IMR-90 (cell line): Measurements from ENCODE around the gene DNAH6. TPM values are rescaled to one million over a fixed set of nuclear protein-coding genes. Genes with fewer than 3 reads are reported as not detected.

Experiments
- ATAC-seq: fragments of 200-7000 bp; cut with Tn5 transposase; 2 replicates; pipeline ENCODE4 v1.9.1; 2020; ENCODE audit warnings: low read depth, mild to moderate bottlenecking, moderate library complexity
- BruUV-seq: library from RNA; stranded (reverse); fragments of 400-500 nt; replicated peaks from 2 replicates; lab custom pipeline; 2021; lab: Mats Ljungman, UMichigan
- CTCF ChIA-PET: fragments of 300-600 bp; formaldehyde crosslinking; extraction: SDS; loops from one replicate; lab custom pipeline; 2021; ENCODE audit warnings: antibody characterized with exemption; lab: Yijun Ruan, JAX
- POLR2A ChIA-PET: fragments of 300-600 bp; sonication (Branson Sonifier 250); formaldehyde crosslinking; loops from one replicate; lab custom pipeline; 2022; ENCODE audit warnings: antibody characterized with exemption; ENCODE audit not compliant: unreplicated experiment; lab: Charles Lee
- DNase-seq: peaks from one replicate; pipeline ENCODE4 v3.0.0; 2013
- H2AFZ ChIP-seq: replicated peaks from 2 replicates; pipeline ENCODE3; 2013; ENCODE audit warnings: low read length, mild to moderate bottlenecking; ENCODE audit not compliant: poor library complexity
- H2AK5ac ChIP-seq: 2 replicates; pipeline ENCODE4 v1.6.1; 2013; ENCODE audit warnings: low read depth, low read length, inconsistent platforms
- H2AK9ac ChIP-seq: replicated peaks from 2 replicates; pipeline ENCODE3; 2013; ENCODE audit warnings: mild to moderate bottlenecking, low read depth, low read length, moderate library complexity; ENCODE audit not compliant: poor library complexity
- H2BK120ac ChIP-seq: 2 replicates; pipeline ENCODE4 v1.6.1; 2013; ENCODE audit warnings: low read depth, low read length, inconsistent platforms
- H2BK15ac ChIP-seq: 3 replicates; pipeline ENCODE4 v1.6.1; 2013; ENCODE audit warnings: low read depth, low read length, inconsistent platforms
- H2BK20ac ChIP-seq: 2 replicates; pipeline ENCODE4 v1.6.1; 2013; ENCODE audit warnings: low read depth, mild to moderate bottlenecking, inconsistent platforms, low read length, moderate library complexity
- H2BK5ac ChIP-seq: 2 replicates; pipeline ENCODE4 v1.6.1; 2013; ENCODE audit warnings: mild to moderate bottlenecking, low read depth, low read length, inconsistent platforms; ENCODE audit not compliant: poor library complexity, severe bottlenecking
- H3K14ac ChIP-seq: replicated peaks from 2 replicates; pipeline ENCODE4 v1.6.1; 2013; ENCODE audit warnings: low read depth, low read length, inconsistent platforms
- H3K18ac ChIP-seq: 2 replicates; pipeline ENCODE4 v1.6.1; 2013; ENCODE audit warnings: low read depth, low read length, control low read depth
- H3K23ac ChIP-seq: 2 replicates; pipeline ENCODE4 v1.6.1; 2013; ENCODE audit warnings: low read depth, low read length, inconsistent platforms
- H3K27ac ChIP-seq: 2 replicates; pipeline ENCODE4 v1.5.1; 2013; ENCODE audit warnings: mild to moderate bottlenecking, control low read depth, low read length; ENCODE audit not compliant: insufficient read depth
- H3K27me3 ChIP-seq: 2 replicates; pipeline ENCODE4 v1.6.1; 2013; ENCODE audit warnings: low read length; ENCODE audit not compliant: control insufficient read depth, insufficient read depth
- H3K36me3 ChIP-seq: 2 replicates; pipeline ENCODE4 v1.6.1; 2013; ENCODE audit warnings: low read length, mixed read lengths; ENCODE audit not compliant: control insufficient read depth, insufficient read depth
- H3K4ac ChIP-seq: 2 replicates; pipeline ENCODE4 v1.6.1; 2013; ENCODE audit warnings: low read depth, low read length, inconsistent platforms
- H3K4me1 ChIP-seq: 2 replicates; pipeline ENCODE4 v1.6.1; 2013; ENCODE audit warnings: low read length, mixed read lengths; ENCODE audit not compliant: control insufficient read depth, insufficient read depth
- H3K4me2 ChIP-seq: 2 replicates; pipeline ENCODE4 v1.6.1; 2013; ENCODE audit warnings: low read depth, mild to moderate bottlenecking, control low read depth, low read length, moderate library complexity
- H3K4me3 ChIP-seq: 2 replicates; pipeline ENCODE4 v1.5.1; 2013; ENCODE audit warnings: low read depth, mild to moderate bottlenecking, control low read depth, low read length, moderate library complexity; ENCODE audit not compliant: insufficient read depth
- H3K56ac ChIP-seq: 2 replicates; pipeline ENCODE4 v1.6.1; 2013; ENCODE audit warnings: low read length, inconsistent platforms; ENCODE audit not compliant: insufficient read depth; ENCODE audit errors: extremely low read depth
- H3K79me1 ChIP-seq, 2 experiments: 2 replicates each; pipeline ENCODE4 v1.6.1; 2013; ENCODE audit warnings: low read length in 2 of 2, inconsistent platforms in 1 of 2, low read depth in 1 of 2
- H3K9ac ChIP-seq: 2 replicates; pipeline ENCODE4 v1.6.1; 2013; ENCODE audit warnings: low read depth, low read length, control low read depth
- H3K9me1 ChIP-seq: 2 replicates; pipeline ENCODE4 v1.6.1; 2013; ENCODE audit warnings: low read length, inconsistent platforms; ENCODE audit not compliant: insufficient read depth
- H3K9me3 ChIP-seq: 2 replicates; pipeline ENCODE4 v1.6.1; 2013; ENCODE audit warnings: low read length; ENCODE audit not compliant: control insufficient read depth, insufficient read depth
- H4K20me1 ChIP-seq: 2 replicates; pipeline ENCODE4 v1.6.1; 2013; ENCODE audit warnings: low read length, inconsistent platforms; ENCODE audit not compliant: insufficient read depth
- H4K5ac ChIP-seq: 2 replicates; pipeline ENCODE4 v1.6.1; 2013; ENCODE audit warnings: mild to moderate bottlenecking, low read depth, low read length, control low read depth
- H4K8ac ChIP-seq, 2 experiments: 2 replicates each; pipeline ENCODE4 v1.6.1; 2013; ENCODE audit warnings: low read depth in 2 of 2, low read length in 2 of 2, control low read depth in 1 of 2, inconsistent platforms in 1 of 2
- H4K91ac ChIP-seq: 2 replicates; pipeline ENCODE4 v1.6.1; 2013; ENCODE audit warnings: low read depth, low read length, inconsistent platforms; ENCODE audit not compliant: insufficient read depth
- CEBPB ChIP-seq: IDR thresholded peaks from 2 replicates; pipeline ENCODE4 v1.6.1; 2012; ENCODE audit warnings: low read depth, low read length, improper control_type of control experiment
- CHD1 ChIP-seq: IDR thresholded peaks from 2 replicates; pipeline ENCODE4 v1.6.1; 2012; ENCODE audit warnings: low read depth, low read length, improper control_type of control experiment
- SMC3 ChIP-seq: fragments of 150-350 bp; IDR thresholded peaks from 2 replicates; pipeline ENCODE4 v1.6.1; 2016; ENCODE audit warnings: low read depth, mild to moderate bottlenecking, antibody characterized with exemption, low read length, moderate library complexity
- WGBS, 2 experiments: methylation state at CpG; one replicate each; pipeline versions ENCODE4 v1.1.5 to v1.1.7; 2013; ENCODE audit warnings: missing lambda C conversion rate in 2 of 2; ENCODE audit not compliant: insufficient read length in 1 of 2; ENCODE audit errors: extremely low coverage in 2 of 2; 5-methylcytosine and 5-hydroxymethylcytosine counted together
- dilution Hi-C: fragments of 300-500 bp; cut with HindIII; formaldehyde crosslinking; loops from one replicate; pipeline ENCODE4 v1.14.3; 2018; ENCODE audit warnings: low sequenced_read_pairs; ENCODE audit not compliant: unreplicated experiment
- in situ Hi-C: fragments of 300-500 bp; cut with MboI; formaldehyde crosslinking; loops from 3 replicates; pipeline ENCODE4 v1.14.3; 2019; ENCODE audit warnings: low sequenced_read_pairs, inconsistent platforms, mixed read lengths
- intact Hi-C: fragments of 100-400 bp; cut with micrococcal nuclease; formaldehyde crosslinking; loops from 2 replicates; pipeline ENCODE4 v1.10.0; 2022
- polyA plus RNA-seq, 3 experiments: library from polyadenylated mRNA; depleted of rRNA; stranded (reverse); fragments of >200 nt; gene quantifications; 2 replicates each; pipeline ENCODE4 v1.2.3, GENCODE V29; 2012; ENCODE audit warnings: low replicate concordance in 1 of 3
- total RNA-seq: library from RNA; depleted of rRNA; stranded (reverse); fragments of >200 nt; gene quantifications from 2 replicates; pipeline ENCODE4 v1.2.3, GENCODE V29; 2012
- TF ChIP-seq, protein P1 (sequence below): fragments of 150-350 bp; IDR thresholded peaks from 2 replicates; pipeline ENCODE4 v1.6.1; 2017; ENCODE audit warnings: mild to moderate bottlenecking, antibody characterized with exemption, low read length, low read depth

DNAH6 gene
- total and polyA plus RNA-seq, 2 of the 4 experiments (the other 2 are of a cell fraction) = under 0.01 to 0.07 TPM

DNA sequence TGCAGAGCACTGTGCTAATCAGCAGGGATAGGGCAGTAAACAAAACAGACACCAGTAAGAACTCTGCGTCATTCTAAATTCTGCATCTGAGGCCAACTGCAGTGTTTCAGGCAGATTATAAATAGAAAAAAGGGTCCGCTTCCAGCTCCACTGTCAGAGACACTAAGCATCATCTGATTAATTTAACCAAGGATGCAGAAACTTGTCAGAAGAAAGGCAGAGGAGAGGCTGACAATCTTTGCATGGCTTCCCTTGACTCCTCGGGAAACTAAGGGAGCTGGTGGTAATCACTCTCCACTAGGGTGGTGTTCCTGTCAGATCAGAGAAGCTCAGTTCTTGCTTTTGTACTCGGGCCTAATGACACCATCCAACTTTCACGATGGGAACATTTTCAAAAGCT lies 123.5 kb downstream of the DNAH6 start:
- no peak overlapping the region for H2AK9ac ChIP-seq
- H3K23ac ChIP-seq = no peak overlapping the region
- H4K20me1 ChIP-seq = no peaks in the 10 kb centered on the region
- no peaks in the 10 kb centered on the region for H3K36me3 ChIP-seq
- peaks cover 8% of the 10 kb centered on the region for H3K27me3 ChIP-seq
- no peak overlapping the region for H2BK15ac ChIP-seq
- H2BK5ac ChIP-seq = no peak overlapping the region
- no peaks in the 10 kb centered on the region for H3K9me3 ChIP-seq
- no peak overlapping the region for H3K4me3 ChIP-seq
- intact Hi-C loops = no loop called here
- H4K5ac ChIP-seq = no peak overlapping the region
- H4K91ac ChIP-seq = no peak overlapping the region
- no peak overlapping the region for H2AFZ ChIP-seq
- WGBS, 2 experiments = 92% methylated on average over 2 of the region's 5 CpGs; no CpG with 5 or more reads in 1 of the 2 experiments
- no TSS peak for BruUV-seq
- no peak overlapping the region for H3K4ac ChIP-seq
- H2AK5ac ChIP-seq = no peak overlapping the region
- no peak overlapping the region for H2BK20ac ChIP-seq
- no peaks in the 10 kb centered on the region for H3K9me1 ChIP-seq
- DNase-seq (no peak), ATAC-seq (no peak)
- TF ChIP-seq CEBPB (no peak), SMC3 (no peak), CHD1 (no peak)
- TF ChIP-seq, protein P1, sequence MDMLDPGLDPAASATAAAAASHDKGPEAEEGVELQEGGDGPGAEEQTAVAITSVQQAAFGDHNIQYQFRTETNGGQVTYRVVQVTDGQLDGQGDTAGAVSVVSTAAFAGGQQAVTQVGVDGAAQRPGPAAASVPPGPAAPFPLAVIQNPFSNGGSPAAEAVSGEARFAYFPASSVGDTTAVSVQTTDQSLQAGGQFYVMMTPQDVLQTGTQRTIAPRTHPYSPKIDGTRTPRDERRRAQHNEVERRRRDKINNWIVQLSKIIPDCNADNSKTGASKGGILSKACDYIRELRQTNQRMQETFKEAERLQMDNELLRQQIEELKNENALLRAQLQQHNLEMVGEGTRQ = no peak
- H3K56ac ChIP-seq = no peak overlapping the region
- H3K9ac ChIP-seq = no peak overlapping the region
- no peak overlapping the region for H3K18ac ChIP-seq
- dilution Hi-C loops = no loop called here
- H3K14ac ChIP-seq = no peak overlapping the region
- no peak overlapping the region for H3K4me2 ChIP-seq
- no peak overlapping the region for H4K8ac ChIP-seq
- no peaks in the 10 kb centered on the region for H3K79me1 ChIP-seq
- POLR2A ChIA-PET = no interaction called here
- H3K27ac ChIP-seq = no peak overlapping the region
- CTCF ChIA-PET = no interaction called here
- in situ Hi-C loops = loop anchor here (10.0 kb wide), 1 partner anchor 145 kb away; no protein-coding TSS in a partner anchor
- no peak overlapping the region for H2BK120ac ChIP-seq
- H3K4me1 ChIP-seq = no peaks in the 10 kb centered on the region
